Suppressor macrophage treated with lipopolysaccharide for 4 hours (primary cell): ENCODE measurements around the gene STRN3.
"Not testable (repeated sequence)": the region's sequence is repeated elsewhere in the genome, so short reads cannot be mapped to it uniquely, and the experiment has no call there.

Experiments
- DNase-seq: peaks from one replicate; pipeline ENCODE4 v3.0.0-alpha.2; 2020

Gene STRN3

DNA sequence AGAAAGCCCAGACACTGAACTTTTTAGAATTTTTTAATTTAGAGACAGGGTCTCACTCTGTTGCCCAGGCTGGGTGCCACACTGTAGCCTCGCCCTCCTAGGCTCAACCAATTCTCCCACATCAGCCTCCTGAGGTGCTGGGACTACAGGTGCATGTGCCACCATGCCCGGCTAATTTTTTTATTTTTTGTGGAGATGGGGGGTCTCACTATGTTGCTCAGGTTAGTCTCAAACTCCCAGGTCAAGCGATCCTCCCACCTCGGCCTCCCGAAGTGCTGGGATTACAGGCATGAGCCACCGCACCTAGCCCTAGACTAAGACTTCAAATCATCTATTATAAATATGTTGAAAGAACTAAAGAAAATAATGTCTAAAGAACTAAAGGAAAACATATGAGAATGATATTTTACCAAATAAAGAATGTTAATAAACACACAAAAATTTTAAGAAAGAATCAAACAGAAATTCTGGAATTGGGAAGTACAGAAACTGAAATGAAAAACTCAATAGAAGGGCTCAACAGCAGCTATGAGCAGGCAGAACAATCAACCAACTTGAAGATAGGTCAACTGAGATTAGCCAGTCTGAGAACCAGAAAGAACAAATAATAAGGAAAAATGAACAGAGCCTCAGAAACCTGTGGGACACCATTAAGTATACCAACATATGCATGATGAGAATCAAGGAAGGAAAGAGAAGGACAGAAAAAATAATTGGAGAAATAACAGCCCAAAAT is 27.0 kb downstream of the STRN3 start:
- no peak for DNase-seq

DNA sequence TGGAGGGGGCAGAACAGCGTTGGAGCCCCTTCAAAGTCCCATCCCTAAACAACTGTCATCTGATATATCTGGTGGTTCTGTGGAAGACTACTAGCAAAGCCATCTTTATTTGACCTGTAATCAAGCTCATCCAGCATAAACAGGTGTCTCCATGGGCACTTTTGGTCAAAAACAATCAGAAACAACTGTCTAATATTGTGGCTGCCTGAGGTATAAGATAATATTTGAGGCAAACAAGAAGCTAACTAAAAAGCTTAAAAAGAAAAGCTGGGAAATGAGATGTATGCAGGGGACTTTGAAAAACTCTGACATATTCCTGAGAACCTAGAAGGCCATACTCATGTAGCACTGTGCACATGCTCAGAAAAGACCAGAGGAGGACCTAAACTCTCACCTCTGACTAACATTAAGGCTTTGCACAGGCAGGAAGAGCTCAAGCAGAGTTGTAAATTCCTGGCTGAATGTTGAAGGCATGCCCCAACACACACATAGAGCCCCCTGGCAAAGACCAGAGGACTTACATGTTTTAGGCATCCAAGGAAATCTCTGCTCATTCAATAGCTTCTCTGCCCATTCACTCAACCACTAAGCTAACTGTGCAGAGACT is 28.0 kb downstream of the STRN3 start:
- no peak for DNase-seq

DNA sequence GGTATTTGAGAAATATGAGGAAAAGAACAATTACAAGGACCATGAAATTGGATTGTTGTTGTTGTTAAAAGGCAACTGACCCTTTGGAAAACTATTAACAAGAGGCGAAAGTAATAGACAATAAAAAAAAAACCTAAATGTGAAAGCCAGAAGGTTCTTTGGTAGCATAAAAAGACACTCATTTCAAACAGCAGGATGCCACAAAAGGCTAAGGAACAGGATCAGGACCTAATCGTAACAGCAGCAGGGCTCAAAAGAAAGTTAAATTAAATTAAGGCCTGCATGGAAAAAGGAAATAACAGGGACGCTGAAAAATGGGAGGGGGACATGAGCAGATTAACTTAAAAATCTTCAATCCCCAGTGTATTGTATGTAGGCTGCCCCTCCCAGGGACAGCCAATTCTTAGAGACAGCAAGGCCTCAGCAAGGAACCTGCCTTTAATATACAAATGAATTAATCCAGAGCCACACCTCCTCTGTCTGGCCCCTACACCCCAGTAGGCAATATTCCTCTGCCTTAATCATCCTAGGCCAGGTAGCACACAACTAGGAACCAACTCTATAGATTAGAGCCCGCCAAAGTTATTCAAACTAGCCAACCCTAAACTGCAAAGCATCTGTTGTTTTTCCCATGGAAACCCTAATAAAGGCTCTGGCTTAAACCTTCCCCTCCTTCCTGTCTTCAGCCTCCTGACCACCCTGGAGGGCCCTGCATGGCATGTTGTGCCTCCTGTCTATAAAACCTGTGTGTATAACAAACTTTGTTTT is 29.1 kb downstream of the STRN3 start:
- DNase-seq, result no peak

DNA sequence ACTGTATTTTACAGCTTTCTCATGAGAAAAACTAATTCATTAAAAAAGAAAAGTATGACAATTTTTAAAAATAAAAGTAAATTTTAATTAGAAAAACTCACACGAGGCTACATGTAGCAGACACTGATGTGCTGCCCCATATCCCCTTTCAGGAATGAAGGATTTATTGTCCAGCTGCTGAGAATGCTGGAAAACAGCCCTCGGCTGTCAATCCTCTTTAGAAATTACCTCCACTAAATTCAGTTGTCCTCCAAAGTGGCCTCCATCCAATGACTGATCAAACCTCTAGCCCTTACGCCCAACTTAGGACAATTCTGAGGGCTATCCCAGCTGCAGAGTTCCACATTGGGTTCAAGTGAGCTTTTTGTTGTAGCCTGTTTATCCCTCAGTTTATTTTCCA is 30.5 kb downstream of the STRN3 start:
- DNase-seq, result no peak

DNA sequence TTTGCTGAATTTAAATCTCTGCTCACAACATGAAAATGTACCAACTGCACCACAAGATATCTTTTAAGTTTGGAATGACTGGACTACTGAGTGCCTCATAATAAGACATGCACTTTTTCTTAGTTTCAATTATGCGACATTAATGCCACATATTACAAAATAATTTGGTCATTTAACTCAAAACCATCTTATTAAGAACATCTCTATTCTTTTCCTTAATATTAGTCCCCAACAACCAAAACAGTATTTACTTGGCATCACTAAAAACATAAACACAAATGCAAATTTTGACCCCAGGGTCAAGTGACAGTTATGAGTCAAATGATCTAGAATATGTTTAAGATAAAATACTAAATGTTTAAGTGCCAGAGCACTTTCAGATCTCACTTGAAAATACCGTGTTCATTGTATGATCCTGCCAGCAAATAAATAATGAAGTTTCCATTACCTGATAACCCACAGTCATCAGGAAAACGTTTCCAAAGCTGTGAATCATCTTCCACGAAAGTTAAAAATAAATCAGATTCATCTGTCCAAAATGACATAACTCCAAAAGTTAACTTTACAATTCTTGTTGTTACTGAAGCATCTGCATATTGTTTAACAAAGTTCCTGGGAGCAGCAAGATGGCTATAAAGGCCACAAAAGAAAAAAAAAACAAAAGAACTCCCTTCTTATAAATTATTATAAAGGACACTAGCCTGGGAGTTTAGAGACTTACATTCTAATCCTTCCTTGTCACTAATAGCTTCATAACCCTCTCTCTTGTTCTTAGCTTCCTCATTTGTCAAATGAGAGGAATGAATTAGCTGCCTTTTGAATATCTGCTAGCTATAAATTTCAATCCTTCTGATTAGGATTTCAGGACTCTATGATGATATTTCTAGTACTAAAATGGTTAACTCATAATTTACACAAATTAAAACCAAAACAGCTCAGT is 31.2 kb downstream of the STRN3 start:
- peak; percentile 65 for DNase-seq

DNA sequence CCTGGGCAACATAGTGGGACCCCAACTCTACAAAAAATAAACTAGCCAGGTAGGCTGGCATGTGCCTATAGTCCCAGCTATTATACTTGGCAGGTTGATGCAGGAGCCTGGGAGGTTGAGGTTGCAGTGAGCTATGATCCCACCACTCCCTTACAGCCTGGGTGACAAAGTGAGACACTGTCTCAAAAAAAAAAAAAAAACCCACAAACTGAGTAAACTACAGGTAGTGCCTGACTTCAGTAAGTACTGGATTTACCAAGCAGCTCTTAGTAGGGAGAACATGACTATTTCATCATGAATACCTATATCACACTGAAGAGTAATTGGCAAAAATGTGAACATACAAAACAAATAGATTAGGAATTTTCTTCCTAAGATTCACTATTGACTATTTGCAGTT is 33.1 kb downstream of the STRN3 start:
- DNase-seq, result no peak

DNA sequence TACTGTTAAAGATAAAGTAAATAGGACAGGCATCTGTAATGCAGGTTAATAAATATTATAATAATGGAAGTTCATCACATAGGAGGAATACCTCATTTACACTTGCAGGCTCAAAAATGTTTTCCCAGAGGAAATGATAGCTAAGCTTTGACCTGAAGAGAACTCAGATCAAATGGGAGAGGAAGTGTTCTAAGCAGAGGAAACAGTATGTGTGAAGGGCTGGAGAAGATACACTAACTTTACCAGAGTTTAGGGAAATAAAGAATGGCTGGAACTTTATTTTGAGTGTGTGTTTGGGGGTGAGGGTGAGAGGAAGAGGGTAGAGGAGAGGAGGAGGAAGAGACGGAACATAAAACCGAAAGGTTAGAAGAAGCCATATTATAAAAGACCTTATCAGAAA is 34.8 kb downstream of the STRN3 start:
- DNase-seq, result peak; percentile 16

DNA sequence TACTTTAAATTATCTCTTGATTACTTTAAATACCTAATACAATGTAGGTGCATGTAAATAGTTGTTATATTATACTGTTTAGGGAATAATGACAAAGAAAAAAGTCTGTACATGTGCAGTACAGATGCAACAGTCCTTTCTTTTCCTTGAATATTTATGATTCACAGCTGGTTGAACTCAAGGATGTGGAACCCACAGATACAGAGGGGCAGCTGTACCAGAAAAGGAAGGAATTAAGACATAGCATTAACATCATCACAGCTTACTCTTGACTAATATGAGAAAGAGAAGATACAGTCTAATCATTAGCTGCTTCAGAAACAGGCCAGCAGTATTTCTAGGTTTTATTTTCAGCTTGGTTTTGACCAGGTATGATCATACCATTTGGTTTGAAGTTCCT is 35.4 kb downstream of the STRN3 start:
- DNase-seq, result peak; percentile 59

DNA sequence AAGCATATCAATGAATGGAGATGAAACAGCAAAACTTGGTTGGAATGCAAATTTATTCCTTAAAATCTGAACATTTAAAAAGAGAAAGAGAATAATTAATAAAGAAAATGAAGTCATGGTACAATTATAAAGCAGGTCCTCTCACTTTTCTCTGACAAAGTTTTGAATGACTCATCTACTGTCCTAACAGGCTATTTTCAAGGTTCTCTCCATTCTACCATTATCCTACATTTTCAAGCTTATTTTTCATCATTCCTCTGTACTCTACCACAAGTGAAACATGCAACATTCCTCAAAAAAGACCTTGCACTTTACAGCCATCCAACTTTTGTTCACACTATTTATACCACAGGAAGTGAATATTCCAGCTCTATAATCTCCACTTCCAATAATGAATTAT is 37.7 kb downstream of the STRN3 start:
- DNase-seq, result no peak

DNA sequence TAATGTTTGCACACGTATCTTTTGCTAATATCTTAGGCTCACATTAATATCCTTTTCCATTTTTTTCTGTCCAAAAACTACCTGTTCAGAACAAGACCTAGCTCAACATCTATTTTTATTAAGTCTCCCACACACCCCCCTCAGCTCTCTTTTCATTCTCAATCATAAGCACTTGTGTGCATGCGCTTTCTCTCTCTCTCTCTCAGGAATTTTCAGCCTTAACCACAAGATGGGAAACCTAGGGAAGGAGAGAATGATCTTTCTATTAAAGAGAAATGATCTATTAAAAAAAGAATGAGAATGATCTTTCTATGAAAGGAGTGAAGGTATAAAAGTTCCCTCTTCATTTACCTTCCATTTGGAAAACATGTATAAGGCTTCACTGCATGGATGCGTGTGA is 40.4 kb downstream of the STRN3 start:
- DNase-seq, result no peak

DNA sequence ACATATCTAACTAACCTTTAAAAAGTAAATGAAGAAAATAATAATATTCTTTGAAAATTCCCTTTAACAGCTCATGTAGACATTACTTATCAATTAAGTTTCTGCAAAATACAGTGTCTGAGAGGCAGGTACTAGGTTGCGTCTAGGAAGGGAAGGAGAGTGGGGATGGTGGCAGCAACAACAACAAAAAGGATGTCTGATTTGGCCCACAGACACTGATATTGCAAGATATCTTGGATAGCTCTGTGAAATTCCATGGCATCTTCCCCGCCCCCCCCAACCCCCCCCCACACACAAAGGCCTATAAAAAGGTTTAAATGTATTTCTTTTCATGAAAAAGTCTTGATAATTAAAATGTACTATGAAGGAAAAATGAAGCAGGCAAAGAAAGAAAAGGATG is 42.3 kb downstream of the STRN3 start:
- no peak for DNase-seq

DNA sequence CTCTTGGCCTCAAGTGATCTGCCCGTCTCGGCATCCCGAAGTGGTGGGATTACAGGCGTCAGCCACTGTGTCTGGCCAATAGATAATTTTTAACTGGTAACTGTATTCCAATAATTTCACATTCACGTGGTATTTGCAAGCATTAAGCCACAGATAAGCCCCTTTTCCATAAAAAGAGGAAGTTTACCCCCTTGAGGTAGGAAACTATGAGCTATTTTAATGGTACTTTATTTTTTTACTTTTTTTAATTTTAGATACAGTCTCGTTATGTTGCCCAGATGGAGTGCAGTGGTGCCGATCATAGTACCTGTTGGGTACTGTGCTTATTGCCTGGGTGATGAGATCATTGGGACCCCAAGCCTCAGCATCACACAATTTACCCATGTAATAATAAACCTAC is 43.6 kb downstream of the STRN3 start:
- no peak for DNase-seq

DNA sequence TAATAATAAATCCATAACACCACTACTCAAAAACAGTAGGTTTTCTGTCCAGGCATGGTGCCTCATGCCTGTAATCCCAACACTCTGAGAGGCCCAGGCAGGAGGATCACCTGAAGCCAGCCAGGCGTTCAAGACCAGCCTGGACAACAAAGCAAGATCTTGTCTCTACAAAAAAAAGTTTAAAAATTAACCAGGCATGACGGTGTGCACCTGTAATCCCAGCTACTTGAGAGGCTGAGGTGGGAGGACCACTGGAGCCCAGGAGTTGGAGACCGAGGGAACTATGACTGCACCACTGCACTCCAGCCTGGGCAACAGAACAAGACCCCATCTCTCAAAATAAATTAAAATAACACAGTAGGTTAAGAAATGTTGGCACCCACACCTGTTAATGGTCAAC is 45.2 kb downstream of the STRN3 start:
- DNase-seq, result no peak

DNA sequence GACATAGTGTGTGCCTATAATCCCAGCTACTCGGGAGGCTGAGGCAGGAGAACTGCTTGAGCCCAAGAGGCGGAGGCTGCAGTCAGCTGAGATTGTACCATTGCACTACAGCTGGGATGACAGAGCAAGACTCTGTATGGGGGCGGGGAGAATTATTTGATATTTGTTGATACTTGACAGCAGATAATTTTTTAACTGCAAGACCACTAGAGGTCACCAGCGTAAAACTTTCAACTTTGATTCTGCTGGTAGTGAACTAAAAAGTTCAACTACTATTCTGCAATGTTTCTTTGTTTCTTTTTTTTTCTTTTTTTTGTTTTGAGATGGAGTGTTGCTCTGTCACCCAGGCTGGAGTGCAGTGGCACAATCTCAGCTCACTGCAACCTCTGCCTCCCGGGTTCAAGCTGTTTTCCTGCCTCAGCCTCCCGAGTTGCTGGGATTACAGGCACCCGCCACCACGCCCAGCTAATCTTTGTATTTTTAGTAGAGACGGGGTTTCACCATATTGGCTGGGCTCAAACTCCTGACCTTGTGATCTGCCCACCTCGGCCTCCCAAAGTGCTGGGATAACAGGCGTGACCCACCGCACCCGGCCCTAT is 46.0 kb downstream of the STRN3 start:
- DNase-seq, result peak; percentile 84

DNA sequence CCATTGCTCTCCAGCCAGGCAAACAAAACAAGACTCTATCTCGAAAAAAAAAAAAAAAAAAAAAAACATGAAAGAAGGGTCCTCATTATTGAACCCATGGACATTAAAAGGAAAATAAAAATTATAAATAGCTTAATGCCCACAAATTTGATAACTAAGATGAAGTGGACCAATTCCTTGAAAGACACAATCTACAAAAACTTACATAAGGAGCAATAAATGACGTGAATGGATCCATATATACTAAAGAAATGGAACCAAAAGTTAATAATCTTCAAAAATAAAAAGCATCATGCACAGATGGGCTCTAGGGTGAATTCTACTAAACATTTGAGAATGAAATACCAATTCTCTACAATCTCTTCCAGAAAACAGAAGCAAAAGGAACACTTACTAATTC is 48.4 kb downstream of the STRN3 start:
- DNase-seq, result no peak

DNA sequence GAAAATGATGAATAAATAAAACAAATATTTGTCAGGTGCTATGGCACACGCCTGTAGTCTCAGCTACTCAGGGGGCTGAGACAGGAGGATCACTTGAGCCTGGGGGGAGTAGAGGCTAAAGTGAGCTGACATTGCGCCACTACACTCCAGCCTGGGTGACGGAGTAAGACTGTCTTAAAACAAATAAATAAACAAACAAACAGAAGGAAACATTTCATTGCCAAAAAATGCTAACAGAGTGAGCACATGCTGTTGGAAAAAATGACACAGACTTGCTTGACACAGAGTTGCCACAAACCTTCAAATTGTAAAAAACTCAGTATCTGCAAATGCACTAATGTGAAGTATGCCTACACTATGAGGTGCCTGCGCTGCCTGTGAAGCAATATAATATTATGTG is 51.6 kb downstream of the STRN3 start:
- no peak for DNase-seq

DNA sequence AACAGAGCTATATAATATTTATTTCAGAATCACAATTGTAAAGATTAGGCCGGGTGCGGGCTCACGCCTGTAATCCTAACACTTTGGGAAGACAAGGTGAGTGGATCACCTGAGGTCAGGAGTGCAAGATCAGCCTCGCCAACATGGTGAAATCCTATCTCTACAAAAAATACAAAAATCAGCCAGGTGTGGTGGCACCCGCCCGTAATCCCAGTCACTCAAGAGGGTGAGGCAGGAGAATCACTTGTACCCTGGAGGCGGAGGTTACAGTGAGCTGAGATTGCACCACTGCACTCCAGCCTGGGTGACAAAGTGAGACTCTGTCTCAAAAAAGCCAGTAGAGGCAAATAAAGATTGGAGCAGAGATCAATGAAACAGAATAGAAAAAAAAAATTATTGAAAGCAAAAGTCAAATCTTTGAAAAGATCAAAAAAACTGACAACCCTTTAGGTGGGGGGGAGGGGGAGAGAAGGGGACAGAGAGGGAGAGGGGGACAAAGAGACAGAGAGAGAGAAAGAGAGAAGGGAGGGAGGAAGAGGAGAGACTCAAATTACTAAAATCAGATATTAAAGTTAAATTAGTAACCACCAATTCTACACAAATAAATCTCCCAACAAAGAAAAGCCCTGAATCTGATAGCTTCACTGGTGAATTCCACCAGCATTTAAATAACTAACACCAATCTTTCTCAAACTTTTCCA is 53.1 kb downstream of the STRN3 start:
- DNase-seq, result no peak

DNA sequence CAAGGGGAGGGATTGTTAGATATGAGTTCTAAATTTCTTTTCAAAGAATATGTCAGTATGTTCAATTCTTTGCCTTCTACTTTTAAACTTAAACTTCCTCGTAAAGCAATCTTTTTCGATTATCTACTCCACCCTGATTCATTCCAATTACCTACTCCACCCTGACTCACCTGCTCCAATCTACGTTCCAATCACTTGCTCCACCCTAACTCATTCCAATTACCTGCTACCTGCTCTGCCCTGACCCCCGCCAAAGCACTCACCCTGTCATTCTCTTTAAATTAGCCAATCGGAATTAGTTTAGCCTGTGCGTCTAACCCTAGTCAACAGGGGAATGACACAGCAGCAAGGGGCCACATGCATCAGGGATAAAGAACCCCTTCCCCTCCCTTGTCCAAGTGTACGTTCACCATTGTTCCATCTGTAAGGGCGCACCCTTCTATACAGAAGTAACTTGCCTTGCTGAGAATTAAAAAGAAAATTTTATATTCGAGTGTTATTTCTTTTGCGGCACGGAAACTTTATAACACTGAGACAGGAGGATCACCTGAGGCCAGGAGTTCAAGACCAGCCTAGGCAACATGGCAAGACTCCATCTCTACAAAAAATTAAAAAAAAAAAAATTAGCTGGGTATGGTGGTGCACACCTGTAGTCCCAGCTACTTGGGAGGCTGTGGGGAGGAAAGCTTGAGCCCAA is 54.0 kb downstream of the STRN3 start:
- not testable (repeated sequence) for DNase-seq

DNA sequence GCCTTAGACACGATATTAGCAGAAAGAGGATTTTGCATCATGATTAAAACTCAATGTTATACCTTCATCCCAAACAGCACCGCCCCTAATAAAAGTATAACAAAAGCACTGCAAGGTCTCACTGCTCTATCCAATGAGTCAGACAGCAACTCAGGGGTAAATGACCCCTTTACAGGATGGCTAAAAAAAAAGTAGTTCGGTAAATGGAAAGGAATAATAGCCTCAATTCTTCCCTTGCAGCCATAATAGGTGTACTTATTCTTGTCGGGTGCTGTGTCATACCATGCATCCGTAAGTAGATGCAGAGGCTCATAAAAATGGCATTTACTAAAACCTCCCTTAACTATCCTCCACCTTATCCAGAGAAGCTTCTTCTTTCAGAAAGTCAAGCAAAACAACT is 54.6 kb downstream of the STRN3 start:
- DNase-seq, result no peak

DNA sequence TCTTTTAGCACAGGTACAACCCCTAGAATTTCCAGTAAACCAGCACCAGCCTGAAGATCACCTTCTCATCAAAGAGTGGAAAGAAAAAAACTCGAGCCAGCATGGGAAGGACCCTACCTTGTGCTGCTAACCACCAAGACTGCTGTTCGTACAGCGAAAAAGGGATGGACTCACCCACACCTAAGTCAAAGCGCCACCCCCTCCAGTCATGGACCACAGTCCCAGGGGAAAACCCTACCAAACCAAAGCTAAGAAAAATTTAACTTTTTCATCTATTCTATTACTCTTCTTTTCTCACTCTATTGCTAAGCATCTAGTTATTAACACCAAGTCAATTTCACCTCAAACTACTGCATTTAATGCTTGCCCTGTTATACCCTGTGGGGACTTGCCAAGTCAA is 56.4 kb downstream of the STRN3 start:
- not testable (repeated sequence) for DNase-seq

DNA sequence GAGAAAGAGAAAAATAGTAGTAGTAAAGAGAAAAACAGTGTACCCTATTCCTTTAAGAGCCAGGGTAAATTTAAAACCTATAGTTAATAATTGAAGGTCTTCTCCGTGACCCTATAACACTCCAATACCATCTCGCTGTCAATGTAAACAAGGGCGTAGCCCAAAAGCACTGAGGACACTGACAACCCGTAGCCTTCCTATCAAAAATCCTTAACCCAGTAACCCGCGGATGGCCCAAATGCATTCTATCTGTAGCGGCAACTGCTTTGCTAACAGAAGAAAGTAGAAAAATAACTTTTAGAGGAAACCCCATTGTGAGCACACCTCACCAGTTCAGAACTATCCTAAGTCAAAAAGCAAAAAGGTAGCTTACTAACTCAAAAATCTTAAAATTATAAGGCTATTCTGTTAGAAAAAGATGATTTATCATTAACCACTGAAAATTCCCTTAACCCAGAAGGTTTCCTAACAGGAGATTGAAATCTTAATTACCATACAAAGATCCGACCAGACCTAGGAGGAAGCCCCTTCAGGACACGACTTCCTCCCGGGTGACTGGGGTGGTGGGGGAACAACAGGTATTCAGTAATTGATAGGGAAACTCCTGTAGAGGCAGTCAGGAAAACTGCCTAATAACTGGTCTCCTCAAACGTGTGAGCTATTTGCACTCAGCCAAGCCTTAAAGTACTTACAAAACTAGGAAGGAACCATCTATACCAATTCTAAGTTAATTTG is 58.6 kb downstream of the STRN3 start:
- DNase-seq, result not testable (repeated sequence)
